ENCODE measurements around the gene DNMT3L. TPM values are rescaled to one million over a fixed set of nuclear protein-coding genes. Genes with fewer than 3 reads are reported as not detected.

Gene DNMT3L
- total and polyA plus RNA-seq, 2 donors (not counting 1 experiment from before 2014, with no cell fraction given): not detected

GRCh38 chr21:44304877-44305293 is 43.2 kb upstream of the DNMT3L start:
- no peaks in the 10 kb centered on the region for H3K27me3 Mint-ChIP-seq
- H3K9ac ChIP-seq (ENCODE audit: low read length): no peak overlapping the region
- H3K4me3 Mint-ChIP-seq: peak overlapping the region; percentile 29
- H3K4me1 Mint-ChIP-seq: peaks cover 40% of the 10 kb centered on the region
- H3K4me1 ChIP-seq (ENCODE audit: control insufficient read depth in 2 of 2, insufficient read depth in 2 of 2, low read length in 2 of 2): peaks cover 35 to 47% of the 10 kb centered on the region in 2 donors
- DNase-seq (peak; percentile 69), ATAC-seq (ENCODE audit: low read depth) (peak; percentile 32)
- H3K4me3 ChIP-seq (ENCODE audit: control extremely low read depth in 1 of 5, extremely low read depth in 1 of 5, insufficient read depth in 1 of 5, low read depth in 2 of 5, low read length in 4 of 5): no peak overlapping the region
- peaks cover 92% of the 10 kb centered on the region for H4K20me1 ChIP-seq (ENCODE audit: control insufficient read depth, insufficient read depth, low read length, poor library complexity, severe bottlenecking)
- peaks cover 0 to 30% of the 10 kb centered on the region in 2 experiments for H3K36me3 ChIP-seq (replicated peaks in 1 of 2; ENCODE audit: control extremely low read depth in 1 of 2, control insufficient read depth in 1 of 2, extremely low read depth in 1 of 2, insufficient read depth in 2 of 2, low read length in 1 of 2)
- intact Hi-C loops (cut with micrococcal nuclease): loop anchor here (10.0 kb wide), 1 partner anchor 290 kb away; the partner anchor contains the start of gene TRAPPC10
- H3K79me2 ChIP-seq (ENCODE audit: control insufficient read depth, insufficient read depth, low read length): peaks cover 95% of the 10 kb centered on the region
- TF ChIP-seq, protein P1, sequence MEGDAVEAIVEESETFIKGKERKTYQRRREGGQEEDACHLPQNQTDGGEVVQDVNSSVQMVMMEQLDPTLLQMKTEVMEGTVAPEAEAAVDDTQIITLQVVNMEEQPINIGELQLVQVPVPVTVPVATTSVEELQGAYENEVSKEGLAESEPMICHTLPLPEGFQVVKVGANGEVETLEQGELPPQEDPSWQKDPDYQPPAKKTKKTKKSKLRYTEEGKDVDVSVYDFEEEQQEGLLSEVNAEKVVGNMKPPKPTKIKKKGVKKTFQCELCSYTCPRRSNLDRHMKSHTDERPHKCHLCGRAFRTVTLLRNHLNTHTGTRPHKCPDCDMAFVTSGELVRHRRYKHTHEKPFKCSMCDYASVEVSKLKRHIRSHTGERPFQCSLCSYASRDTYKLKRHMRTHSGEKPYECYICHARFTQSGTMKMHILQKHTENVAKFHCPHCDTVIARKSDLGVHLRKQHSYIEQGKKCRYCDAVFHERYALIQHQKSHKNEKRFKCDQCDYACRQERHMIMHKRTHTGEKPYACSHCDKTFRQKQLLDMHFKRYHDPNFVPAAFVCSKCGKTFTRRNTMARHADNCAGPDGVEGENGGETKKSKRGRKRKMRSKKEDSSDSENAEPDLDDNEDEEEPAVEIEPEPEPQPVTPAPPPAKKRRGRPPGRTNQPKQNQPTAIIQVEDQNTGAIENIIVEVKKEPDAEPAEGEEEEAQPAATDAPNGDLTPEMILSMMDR (IDR thresholded peaks at IDR 0.05): peak; percentile 65
- no peak for TF ChIP-seq EZH2 (IDR thresholded peaks at IDR 0.05; ENCODE audit: borderline replicate concordance, insufficient read depth, low read depth, low read length, poor library complexity, severe bottlenecking)
- no peaks in the 10 kb centered on the region for H3K9me3 Mint-ChIP-seq (ENCODE audit: insufficient read depth)
- no peaks in the 10 kb centered on the region for H3K9me3 ChIP-seq (ENCODE audit: control extremely low read depth in 1 of 3, control insufficient read depth in 2 of 3, insufficient read depth in 1 of 3, low read length in 2 of 3)
- ChIA-PET CTCF (interaction anchor here (1.0 to 2.6 kb wide), 4 partner anchors 10 to 291 kb away, joined by 3 to 10 read pairs (median 5); no protein-coding TSS in a partner anchor), POLR2A (no interaction called here)
- no peak overlapping the region for H3K27ac ChIP-seq (ENCODE audit: low read length in 2 of 2)
- no peak overlapping the region for H2AFZ ChIP-seq (ENCODE audit: insufficient read depth, low read depth, low read length, poor library complexity, severe bottlenecking)
- no peaks in the 10 kb centered on the region for H3K27me3 ChIP-seq (replicated peaks in 1 of 4; ENCODE audit: control extremely low read depth in 1 of 4, control insufficient read depth in 3 of 4, insufficient read depth in 4 of 4, low read length in 3 of 4)
- peak overlapping the region; percentile 87 for H3K27ac Mint-ChIP-seq
- WGBS (ENCODE audit: insufficient coverage): 97% methylated on average over 4 of the region's 8 CpGs
- peak overlapping the region; percentile 40 for H3K4me2 ChIP-seq (replicated peaks; ENCODE audit: low read depth, low read length, poor library complexity, severe bottlenecking)

GRCh38 chr21:44304011-44304616 is 42.4 kb upstream of the DNMT3L start:
- Histone ChIP-seq H3K4me3 (ENCODE audit: control extremely low read depth in 1 of 5, extremely low read depth in 1 of 5, insufficient read depth in 1 of 5, low read depth in 2 of 5, low read length in 4 of 5) (no peak overlapping the region), H3K27ac (ENCODE audit: low read length in 2 of 2) (peak overlapping the region in 1 of 2 donors; percentile 59), H3K36me3 (replicated peaks in 1 of 2; ENCODE audit: control extremely low read depth in 1 of 2, control insufficient read depth in 1 of 2, extremely low read depth in 1 of 2, insufficient read depth in 2 of 2, low read length in 1 of 2) (peaks cover 0 to 25% of the 10 kb centered on the region in 2 experiments), H3K79me2 (ENCODE audit: control insufficient read depth, insufficient read depth, low read length) (peaks cover 87% of the 10 kb centered on the region), H3K9ac (ENCODE audit: low read length) (no peak overlapping the region), H3K4me2 (replicated peaks; ENCODE audit: low read depth, low read length, poor library complexity, severe bottlenecking) (peak overlapping the region; percentile 40), H2AFZ (ENCODE audit: insufficient read depth, low read depth, low read length, poor library complexity, severe bottlenecking) (no peak overlapping the region), H3K9me3 (ENCODE audit: control extremely low read depth in 1 of 3, control insufficient read depth in 2 of 3, insufficient read depth in 1 of 3, low read length in 2 of 3) (no peaks in the 10 kb centered on the region), H3K27me3 (replicated peaks in 1 of 4; ENCODE audit: control extremely low read depth in 1 of 4, control insufficient read depth in 3 of 4, insufficient read depth in 4 of 4, low read length in 3 of 4) (no peaks in the 10 kb centered on the region), H4K20me1 (ENCODE audit: control insufficient read depth, insufficient read depth, low read length, poor library complexity, severe bottlenecking) (peaks cover 84% of the 10 kb centered on the region), H3K4me1 (ENCODE audit: control insufficient read depth in 2 of 2, insufficient read depth in 2 of 2, low read length in 2 of 2) (peaks cover 38 to 51% of the 10 kb centered on the region in 2 donors)
- Mint-ChIP-seq H3K4me1 (peaks cover 44% of the 10 kb centered on the region), H3K27ac (peak overlapping the region; percentile 86), H3K4me3 (no peak overlapping the region), H3K9me3 (ENCODE audit: insufficient read depth) (no peaks in the 10 kb centered on the region), H3K27me3 (no peaks in the 10 kb centered on the region)
- intact Hi-C loops (cut with micrococcal nuclease): loop anchor here (10.0 kb wide), 1 partner anchor 289 kb away; the partner anchor contains the start of gene TRAPPC10
- DNase-seq (no peak), ATAC-seq (ENCODE audit: low read depth) (no peak)
- TF ChIP-seq, protein P1 (IDR thresholded peaks at IDR 0.05): no peak
- TF ChIP-seq EZH2 (IDR thresholded peaks at IDR 0.05; ENCODE audit: borderline replicate concordance, insufficient read depth, low read depth, low read length, poor library complexity, severe bottlenecking): no peak
- WGBS (ENCODE audit: insufficient coverage): 98% methylated on average over 10 of the region's 16 CpGs
- CTCF ChIA-PET: interaction anchor here (1.1 to 2.6 kb wide), 4 partner anchors 9 to 290 kb away, joined by 3 to 10 read pairs (median 6); no protein-coding TSS in a partner anchor
- POLR2A ChIA-PET: interaction anchor here (0.6 to 0.7 kb wide), 2 partner anchors 26 to 293 kb away, joined by 3 to 9 read pairs; no protein-coding TSS in a partner anchor

Measured in B cell (primary cell).